Neural crest cell (in vitro differentiated cells): ENCODE data around the gene SLX9. TPM values are rescaled to one million over a fixed set of nuclear protein-coding genes. Genes with fewer than 3 reads are reported as not detected.

Experiments
- DNase-seq: peaks from one replicate; pipeline ENCODE4 v3.0.0; 2021; ENCODE audit warnings: low read depth, mixed read lengths, low spot score
- H3K27ac Mint-ChIP-seq: one replicate; pipeline ENCODE4 v1.8.0; 2021; ENCODE audit warnings: mild to moderate bottlenecking, mixed read lengths; ENCODE audit not compliant: unreplicated experiment
- H3K27me3 Mint-ChIP-seq: 2 replicates; pipeline ENCODE4 v1.8.0; 2021; ENCODE audit warnings: low read depth, mild to moderate bottlenecking, mixed read lengths
- H3K36me3 Mint-ChIP-seq: 2 replicates; pipeline ENCODE4 v1.8.0; 2021; ENCODE audit warnings: low read depth, mild to moderate bottlenecking, mixed read lengths
- H3K4me1 Mint-ChIP-seq: 2 replicates; pipeline ENCODE4 v1.8.0; 2021; ENCODE audit warnings: mixed read lengths
- H3K4me3 Mint-ChIP-seq: one replicate; pipeline ENCODE4 v1.8.0; 2021; ENCODE audit warnings: mild to moderate bottlenecking, mixed read lengths
- H3K9me3 Mint-ChIP-seq: 2 replicates; pipeline ENCODE4 v1.8.0; 2021; ENCODE audit warnings: mixed read lengths
- total RNA-seq: library from RNA; stranded (reverse); gene quantifications from 2 replicates; pipeline ENCODE4 v1.2.1, GENCODE V29; 2021
- TF ChIP-seq, protein P1 (sequence below): fragments of 200-600 bp; sonication (generic); conservative IDR thresholded peaks from 2 replicates; pipeline ENCODE4 v1.5.0; 2021; ENCODE audit warnings: antibody characterized with exemption, mild to moderate bottlenecking

Gene SLX9
- total RNA-seq, 1 donor from 2014 or later, result 42.3 TPM

DNA sequence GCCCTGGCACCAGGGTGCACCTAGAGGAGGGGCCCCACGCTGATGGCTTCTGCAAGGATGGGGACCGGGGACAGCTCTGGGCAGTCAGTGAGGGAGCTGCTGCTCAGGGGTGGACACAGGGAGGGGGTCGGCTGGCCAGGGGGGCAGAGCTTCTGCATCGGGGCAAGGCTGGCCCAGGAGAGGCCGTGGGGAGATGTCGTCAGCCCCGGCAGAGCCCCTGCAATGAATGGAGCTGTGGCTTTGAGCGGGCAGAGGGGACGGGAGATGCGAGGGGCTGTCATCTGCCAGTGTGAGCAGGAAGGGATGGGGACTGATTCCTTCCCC, 31.8 kb downstream of the SLX9 start:
- Mint-ChIP-seq H3K36me3 (peaks cover 5% of the 10 kb centered on the region), H3K4me1 (peaks cover 17% of the 10 kb centered on the region), H3K27ac (no peak overlapping the region), H3K9me3 (no peaks in the 10 kb centered on the region), H3K27me3 (no peaks in the 10 kb centered on the region), H3K4me3 (no peak overlapping the region)
- no peak for DNase-seq
- TF ChIP-seq, protein P1, sequence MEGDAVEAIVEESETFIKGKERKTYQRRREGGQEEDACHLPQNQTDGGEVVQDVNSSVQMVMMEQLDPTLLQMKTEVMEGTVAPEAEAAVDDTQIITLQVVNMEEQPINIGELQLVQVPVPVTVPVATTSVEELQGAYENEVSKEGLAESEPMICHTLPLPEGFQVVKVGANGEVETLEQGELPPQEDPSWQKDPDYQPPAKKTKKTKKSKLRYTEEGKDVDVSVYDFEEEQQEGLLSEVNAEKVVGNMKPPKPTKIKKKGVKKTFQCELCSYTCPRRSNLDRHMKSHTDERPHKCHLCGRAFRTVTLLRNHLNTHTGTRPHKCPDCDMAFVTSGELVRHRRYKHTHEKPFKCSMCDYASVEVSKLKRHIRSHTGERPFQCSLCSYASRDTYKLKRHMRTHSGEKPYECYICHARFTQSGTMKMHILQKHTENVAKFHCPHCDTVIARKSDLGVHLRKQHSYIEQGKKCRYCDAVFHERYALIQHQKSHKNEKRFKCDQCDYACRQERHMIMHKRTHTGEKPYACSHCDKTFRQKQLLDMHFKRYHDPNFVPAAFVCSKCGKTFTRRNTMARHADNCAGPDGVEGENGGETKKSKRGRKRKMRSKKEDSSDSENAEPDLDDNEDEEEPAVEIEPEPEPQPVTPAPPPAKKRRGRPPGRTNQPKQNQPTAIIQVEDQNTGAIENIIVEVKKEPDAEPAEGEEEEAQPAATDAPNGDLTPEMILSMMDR, result no peak

DNA sequence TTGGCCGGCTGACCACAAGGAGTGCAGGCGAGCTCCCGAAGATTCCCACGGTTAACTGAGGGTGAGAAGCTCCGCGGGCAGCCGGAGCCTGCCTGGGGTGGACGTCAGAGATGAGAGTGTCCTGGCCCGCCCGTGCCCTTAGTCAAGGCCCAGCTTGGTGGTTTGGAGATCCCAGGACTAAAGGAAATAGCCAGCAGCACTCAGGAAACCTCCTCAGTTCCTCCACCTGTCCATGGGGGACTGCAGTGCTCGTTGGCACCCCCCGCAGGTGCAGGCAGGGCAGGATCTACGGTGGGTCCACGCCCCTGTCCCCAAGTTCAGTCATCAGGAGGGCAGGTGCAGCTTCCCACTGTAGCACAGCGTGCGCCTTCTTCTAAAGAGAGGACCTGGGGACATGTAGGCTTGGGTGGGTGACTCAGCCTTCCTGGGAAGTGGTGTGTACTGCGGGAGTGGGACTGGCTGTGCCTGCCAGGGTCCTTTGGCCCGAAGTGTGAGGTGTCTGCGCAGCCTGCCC, 32.5 kb downstream of the SLX9 start:
- H3K27ac Mint-ChIP-seq, result peak overlapping the region; percentile 83

DNA sequence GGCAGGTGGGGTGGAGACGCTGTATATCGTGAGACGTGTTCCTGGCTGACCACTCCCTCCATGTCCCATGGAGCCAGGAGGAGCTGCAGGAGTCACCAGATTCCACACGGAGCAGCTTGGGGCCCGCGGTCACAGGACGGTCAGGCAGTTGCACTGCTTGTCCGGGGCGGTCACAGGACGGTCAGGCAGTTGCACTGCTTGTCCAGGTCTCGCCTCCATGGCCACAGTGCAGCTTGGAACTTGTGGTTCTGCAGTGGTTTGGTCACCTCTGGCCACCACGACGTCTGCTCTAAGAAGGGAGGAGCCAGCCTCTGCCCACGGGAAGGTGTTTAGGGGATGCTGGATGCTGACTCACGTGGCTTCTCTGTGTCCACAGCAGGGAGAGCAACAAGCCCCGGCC, 33.0 kb downstream of the SLX9 start:
- Mint-ChIP-seq H3K36me3 (peaks cover 5% of the 10 kb centered on the region), H3K4me3 (no peak overlapping the region), H3K27ac (no peak overlapping the region), H3K27me3 (no peaks in the 10 kb centered on the region), H3K4me1 (peaks cover 17% of the 10 kb centered on the region), H3K9me3 (no peaks in the 10 kb centered on the region)
- TF ChIP-seq, protein P1, result no peak
- no peak for DNase-seq

More for the DNA sequence above, 32.5 kb downstream of the SLX9 start:
- no peak for DNase-seq
- TF ChIP-seq, protein P1, result no peak
- Mint-ChIP-seq H3K27me3 (no peaks in the 10 kb centered on the region), H3K36me3 (peaks cover 5% of the 10 kb centered on the region), H3K4me3 (no peak overlapping the region), H3K9me3 (no peaks in the 10 kb centered on the region), H3K4me1 (peaks cover 17% of the 10 kb centered on the region)

DNA sequence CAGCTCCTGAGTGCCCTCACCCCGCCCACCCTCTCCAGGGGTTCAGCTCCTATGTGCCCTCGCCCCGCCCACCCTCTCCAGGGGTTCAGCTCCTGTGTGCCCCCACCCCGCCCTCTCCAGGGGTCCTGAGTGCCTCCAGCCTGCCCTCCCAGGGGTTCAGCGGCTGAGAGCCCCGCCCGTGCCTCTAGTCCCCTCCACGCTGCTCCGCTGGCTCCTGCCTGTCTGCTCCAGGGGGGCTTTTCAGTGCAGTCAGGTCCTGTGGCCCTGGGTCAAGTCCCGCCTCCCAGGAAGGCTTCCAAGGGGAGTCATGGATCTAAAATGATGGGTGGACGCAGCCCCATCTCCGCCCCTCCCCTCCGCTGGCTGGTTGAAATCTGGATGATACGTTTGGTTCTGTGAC, 33.8 kb downstream of the SLX9 start:
- Mint-ChIP-seq H3K27ac (no peak overlapping the region), H3K9me3 (no peaks in the 10 kb centered on the region), H3K4me1 (peaks cover 17% of the 10 kb centered on the region), H3K27me3 (no peaks in the 10 kb centered on the region), H3K4me3 (no peak overlapping the region), H3K36me3 (peaks cover 5% of the 10 kb centered on the region)
- TF ChIP-seq, protein P1, result no peak
- DNase-seq, result no peak

DNA sequence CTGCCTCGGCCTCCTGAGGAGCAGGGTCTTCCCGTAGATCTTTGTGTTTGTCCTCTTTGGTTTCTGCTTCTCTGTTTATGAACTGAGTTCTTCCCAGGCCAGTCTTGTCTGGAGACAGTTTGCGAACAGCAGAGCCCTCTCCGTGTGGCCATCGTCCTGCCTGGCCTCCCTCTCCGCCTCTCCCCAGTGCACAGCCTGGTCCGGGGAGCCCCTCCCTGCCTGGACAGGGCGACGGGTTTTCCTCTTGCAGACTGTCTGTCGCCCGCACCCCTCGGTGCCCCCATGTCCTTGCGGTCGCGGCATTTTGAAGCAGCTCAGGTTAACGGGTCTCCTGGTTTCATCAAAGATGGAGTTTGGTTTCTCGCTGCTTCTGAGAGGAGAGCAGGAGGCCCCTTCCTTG, 34.8 kb downstream of the SLX9 start:
- peaks cover 13% of the 10 kb centered on the region for H3K4me1 Mint-ChIP-seq
- H3K4me3 Mint-ChIP-seq, result no peak overlapping the region
- TF ChIP-seq, protein P1, result no peak
- no peaks in the 10 kb centered on the region for H3K27me3 Mint-ChIP-seq
- DNase-seq, result no peak
- peaks cover 3% of the 10 kb centered on the region for H3K36me3 Mint-ChIP-seq
- H3K9me3 Mint-ChIP-seq, result no peaks in the 10 kb centered on the region
- no peak overlapping the region for H3K27ac Mint-ChIP-seq
